ENCODE data around the gene CYP11A1. TPM values are rescaled to one million over a fixed set of nuclear protein-coding genes. Genes with fewer than 3 reads are reported as not detected.
"Not testable (repeated sequence)": the region's sequence is repeated elsewhere in the genome, so short reads cannot be mapped to it uniquely, and the experiment has no call there.

The CYP11A1 gene
- total RNA-seq, 1 experiment from 2014 or later: 1.7 TPM

DNA sequence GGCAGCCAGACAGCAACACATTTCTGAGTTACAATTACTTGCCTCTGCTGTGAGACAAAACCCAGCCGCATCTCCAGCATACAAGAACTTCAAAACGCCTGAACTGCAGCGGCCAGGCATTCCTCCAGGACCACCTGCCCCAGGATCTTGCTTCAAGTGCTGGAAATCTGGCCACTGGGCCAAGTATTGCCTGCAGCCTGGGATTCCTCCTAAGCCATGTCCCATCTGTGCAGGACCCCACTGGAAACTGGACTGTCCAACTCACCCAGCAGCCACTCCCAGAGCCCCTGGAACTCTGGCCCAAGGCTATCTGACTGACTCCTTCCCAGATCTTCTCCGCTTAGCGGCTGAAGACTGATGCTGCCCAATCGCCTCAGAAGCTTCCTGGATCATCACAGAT lies 11.4 kb downstream of the CYP11A1 start:
- DNase-seq; H2AFZ ChIP-seq (ENCODE audit: low read length); H4K5ac ChIP-seq (ENCODE audit: insufficient read length, low read depth, low read length); H4K20me1 ChIP-seq (ENCODE audit: control insufficient read depth, insufficient read depth, insufficient read length); H3K18ac ChIP-seq (ENCODE audit: insufficient read length, low read depth, low read length); H4K91ac ChIP-seq (ENCODE audit: insufficient read length, low read depth, low read length); H2BK12ac ChIP-seq (ENCODE audit: insufficient read length, low read depth, low read length); H3K4ac ChIP-seq (ENCODE audit: low read depth, low read length); H3K27me3 ChIP-seq (ENCODE audit: insufficient read depth, low read length); H3K79me1 ChIP-seq (ENCODE audit: insufficient read depth, low read depth, low read length, poor library complexity, severe bottlenecking); H2BK120ac ChIP-seq (ENCODE audit: low read depth, low read length, poor library complexity, severe bottlenecking); H3K56ac ChIP-seq (ENCODE audit: insufficient read length, low read depth, low read length); H3K23ac ChIP-seq (ENCODE audit: insufficient read length, low read depth, low read length); H3K14ac ChIP-seq (ENCODE audit: insufficient read depth, low read length); H3K9ac ChIP-seq (ENCODE audit: extremely low read depth, insufficient read length, low read length); H2BK5ac ChIP-seq (ENCODE audit: insufficient read length, low read length); H2BK15ac ChIP-seq (ENCODE audit: low read depth, low read length); H2BK20ac ChIP-seq (ENCODE audit: low read depth, low read length, poor library complexity, severe bottlenecking); H3K4me1 ChIP-seq (ENCODE audit: insufficient read depth, low read length); H3T11ph ChIP-seq (ENCODE audit: low read length); H3K23me2 ChIP-seq (ENCODE audit: insufficient read length, low read depth, low read length, poor library complexity, severe bottlenecking); H3K27ac Mint-ChIP-seq; H3K4me2 ChIP-seq (ENCODE audit: insufficient read depth, insufficient read length, low read length); H2AK5ac ChIP-seq (ENCODE audit: insufficient read length, low read length); H4K8ac ChIP-seq (replicated peaks; ENCODE audit: insufficient read length, low read depth, low read length); H3K9me3 ChIP-seq (ENCODE audit: control insufficient read depth, low read depth, low read length); H3K27ac ChIP-seq (ENCODE audit: insufficient read length, low read depth, low read length); H3K79me2 ChIP-seq (ENCODE audit: insufficient read depth, low read length); H3K4me3 Mint-ChIP-seq: not testable (repeated sequence)
- no CpG with 5 or more reads among the region's 6 CpGs for WGBS (ENCODE audit: extremely low coverage, insufficient read length, low lambda C conversion rate)
- Mint-ChIP-seq H3K4me1 (peaks cover 9 to 12% of the 10 kb centered on the region in 2 experiments), H3K9me3 (peaks cover 24 to 32% of the 10 kb centered on the region in 2 experiments), H3K36me3 (ENCODE audit: insufficient read depth in 1 of 3, low read depth in 3 of 3) (peaks cover 17 to 27% (median 19%) of the 10 kb centered on the region in 3 experiments), H3K27me3 (ENCODE audit: low read depth) (peaks cover 14% of the 10 kb centered on the region)

DNA sequence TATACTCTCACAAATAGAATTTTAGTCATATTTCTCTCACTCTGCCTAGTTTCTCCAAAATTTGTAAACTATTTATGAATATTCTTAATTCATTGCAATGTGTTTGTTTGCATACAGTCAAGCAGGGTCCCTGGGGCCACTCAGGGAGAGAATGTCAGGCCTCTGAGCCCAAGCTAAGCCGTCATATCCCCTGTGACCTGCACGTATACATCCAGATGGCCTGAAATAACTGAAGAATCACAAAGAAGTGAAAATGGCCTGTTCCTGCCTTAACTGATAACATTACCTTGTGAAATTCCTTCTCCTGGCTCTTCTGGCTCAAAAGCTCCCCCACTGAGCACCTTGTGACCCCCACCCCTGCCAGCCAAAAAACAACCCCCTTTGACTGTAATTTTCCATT lies 13.5 kb downstream of the CYP11A1 start:
- H2BK15ac ChIP-seq (ENCODE audit: low read depth, low read length); H3K18ac ChIP-seq (ENCODE audit: insufficient read length, low read depth, low read length); H2BK12ac ChIP-seq (ENCODE audit: insufficient read length, low read depth, low read length); H3K27ac Mint-ChIP-seq; H4K8ac ChIP-seq (replicated peaks; ENCODE audit: insufficient read length, low read depth, low read length); H3K23ac ChIP-seq (ENCODE audit: insufficient read length, low read depth, low read length); H3T11ph ChIP-seq (ENCODE audit: low read length); H3K9ac ChIP-seq (ENCODE audit: extremely low read depth, insufficient read length, low read length); H2BK120ac ChIP-seq (ENCODE audit: low read depth, low read length, poor library complexity, severe bottlenecking); H3K27ac ChIP-seq (ENCODE audit: insufficient read length, low read depth, low read length); H3K79me2 ChIP-seq (ENCODE audit: insufficient read depth, low read length); H3K27me3 ChIP-seq (ENCODE audit: insufficient read depth, low read length); H3K4me2 ChIP-seq (ENCODE audit: insufficient read depth, insufficient read length, low read length); H2AK5ac ChIP-seq (ENCODE audit: insufficient read length, low read length); H3K56ac ChIP-seq (ENCODE audit: insufficient read length, low read depth, low read length); H4K20me1 ChIP-seq (ENCODE audit: control insufficient read depth, insufficient read depth, insufficient read length); H3K9me3 ChIP-seq (ENCODE audit: control insufficient read depth, low read depth, low read length); H2AFZ ChIP-seq (ENCODE audit: low read length); H3K4me1 ChIP-seq (ENCODE audit: insufficient read depth, low read length); H3K14ac ChIP-seq (ENCODE audit: insufficient read depth, low read length); H4K91ac ChIP-seq (ENCODE audit: insufficient read length, low read depth, low read length); H3K79me1 ChIP-seq (ENCODE audit: insufficient read depth, low read depth, low read length, poor library complexity, severe bottlenecking); H3K23me2 ChIP-seq (ENCODE audit: insufficient read length, low read depth, low read length, poor library complexity, severe bottlenecking); H3K4me3 Mint-ChIP-seq; H2BK5ac ChIP-seq (ENCODE audit: insufficient read length, low read length); H3K4ac ChIP-seq (ENCODE audit: low read depth, low read length); DNase-seq; H4K5ac ChIP-seq (ENCODE audit: insufficient read length, low read depth, low read length): not testable (repeated sequence)
- H2BK20ac ChIP-seq (ENCODE audit: low read depth, low read length, poor library complexity, severe bottlenecking): peak overlapping the region; percentile 6
- H3K36me3 Mint-ChIP-seq (ENCODE audit: insufficient read depth in 1 of 3, low read depth in 3 of 3): peaks cover 17 to 27% (median 19%) of the 10 kb centered on the region in 3 experiments
- WGBS (ENCODE audit: extremely low coverage, insufficient read length, low lambda C conversion rate): no CpG with 5 or more reads among the region's 2 CpGs
- H3K9me3 Mint-ChIP-seq: peaks cover 24 to 32% of the 10 kb centered on the region in 2 experiments
- peaks cover 14% of the 10 kb centered on the region for H3K27me3 Mint-ChIP-seq (ENCODE audit: low read depth)
- peaks cover 17 to 21% of the 10 kb centered on the region in 2 experiments for H3K4me1 Mint-ChIP-seq
